HG03442 (cell line): ENCODE data around the gene DSTN.

Experiments
- ATAC-seq: cut with Tn5 transposase; IDR thresholded peaks from one replicate; pipeline ENCODE4 v1.9.1; 2021; ENCODE audit warnings: mild to moderate bottlenecking, moderate library complexity; ENCODE audit not compliant: unreplicated experiment

The DSTN gene

DNA sequence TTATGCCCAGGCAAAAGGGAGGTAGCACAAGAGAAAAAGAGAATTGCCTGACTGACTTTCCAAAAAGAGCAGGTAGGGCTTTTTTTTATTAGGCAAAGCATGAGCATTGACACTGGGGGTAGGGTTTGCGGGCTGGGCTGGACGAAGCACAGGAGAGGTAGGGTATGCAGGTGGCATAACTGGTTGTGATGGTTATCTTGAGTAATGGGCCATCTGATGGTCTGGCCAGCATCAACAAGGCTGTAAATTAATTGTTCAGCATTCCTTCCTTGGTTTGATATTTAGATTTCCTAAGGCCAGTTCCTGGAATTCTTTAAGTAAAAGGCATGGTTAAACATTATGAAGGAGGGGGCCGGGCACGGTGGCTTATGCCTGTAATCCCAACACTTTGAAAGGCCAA, 24.7 kb upstream of the DSTN start:
- ATAC-seq: no peak

GRCh38 chr20:17549131-17549530, 20.7 kb upstream of the DSTN start:
- ATAC-seq: no peak

- ATAC-seq: no peak
Measured at GRCh38 chr20:17555106-17555505, 14.8 kb upstream of the DSTN start.

DNA sequence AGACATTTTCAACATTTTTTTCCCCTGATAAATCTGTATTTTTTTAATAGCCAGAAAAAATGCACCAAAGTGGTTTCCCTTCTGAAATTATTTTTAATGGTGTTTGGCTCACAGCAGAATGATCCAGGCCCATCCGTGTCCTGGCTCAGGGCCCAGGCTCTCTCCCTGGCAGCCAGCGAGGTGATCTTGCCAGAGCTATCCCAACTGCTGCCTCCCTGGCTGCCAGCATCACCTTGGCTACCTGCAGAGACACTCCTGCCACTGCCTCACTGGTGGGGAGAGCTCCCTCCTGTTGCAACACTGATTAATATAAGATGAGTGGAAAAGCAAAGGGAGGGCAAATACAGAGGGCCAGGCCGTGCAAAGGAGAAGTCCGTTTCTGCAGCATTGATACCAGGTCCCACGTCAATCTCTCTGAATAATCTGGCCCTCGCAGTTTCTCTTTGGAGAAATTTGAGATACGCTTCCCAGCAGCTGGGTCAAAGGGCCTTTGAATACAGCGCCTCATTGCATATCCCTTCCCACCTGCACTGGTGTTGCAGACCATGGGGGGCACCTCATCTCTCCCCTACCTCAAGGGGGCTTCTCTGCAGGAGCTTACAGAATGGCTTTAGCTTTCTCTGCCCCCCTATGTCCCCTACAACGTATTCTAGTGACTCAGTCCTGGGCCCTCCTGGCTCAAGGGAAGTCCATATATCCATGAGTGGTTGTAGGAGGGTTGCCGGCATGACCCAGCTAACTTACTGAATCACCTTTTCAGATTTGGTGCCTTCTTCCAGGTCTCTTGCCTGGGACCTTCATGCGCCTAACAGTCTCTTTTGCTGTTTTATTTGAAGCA, 12.8 kb upstream of the DSTN start:
- ATAC-seq: no peak

GRCh38 chr20:17557675-17558006, 12.2 kb upstream of the DSTN start:
- no peak for ATAC-seq

- no peak for ATAC-seq
Measured at GRCh38 chr20:17558154-17558940, 11.5 kb upstream of the DSTN start.

DNA sequence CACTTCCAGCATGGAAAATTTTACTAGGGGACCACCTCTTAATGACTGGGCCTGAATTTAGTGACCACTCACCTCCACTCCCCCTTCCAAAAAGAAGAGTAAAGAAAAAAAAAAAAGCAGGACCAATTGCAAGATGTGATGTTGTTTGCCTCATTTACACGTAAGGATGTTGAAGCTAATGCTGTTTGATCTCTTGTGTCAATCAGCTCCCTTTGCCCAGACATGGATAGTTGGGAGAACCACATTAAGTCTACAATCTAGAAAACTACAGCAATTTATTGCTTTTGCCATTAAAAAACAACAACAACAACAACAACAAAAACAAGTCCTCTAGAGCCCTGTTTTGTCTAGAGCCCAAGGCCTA, 11.0 kb upstream of the DSTN start:
- ATAC-seq: no peak

- no peak for ATAC-seq
Measured at GRCh38 chr20:17559338-17559737, 10.5 kb upstream of the DSTN start.

GRCh38 chr20:17560344-17561074, 9.4 kb upstream of the DSTN start:
- ATAC-seq: no peak

DNA sequence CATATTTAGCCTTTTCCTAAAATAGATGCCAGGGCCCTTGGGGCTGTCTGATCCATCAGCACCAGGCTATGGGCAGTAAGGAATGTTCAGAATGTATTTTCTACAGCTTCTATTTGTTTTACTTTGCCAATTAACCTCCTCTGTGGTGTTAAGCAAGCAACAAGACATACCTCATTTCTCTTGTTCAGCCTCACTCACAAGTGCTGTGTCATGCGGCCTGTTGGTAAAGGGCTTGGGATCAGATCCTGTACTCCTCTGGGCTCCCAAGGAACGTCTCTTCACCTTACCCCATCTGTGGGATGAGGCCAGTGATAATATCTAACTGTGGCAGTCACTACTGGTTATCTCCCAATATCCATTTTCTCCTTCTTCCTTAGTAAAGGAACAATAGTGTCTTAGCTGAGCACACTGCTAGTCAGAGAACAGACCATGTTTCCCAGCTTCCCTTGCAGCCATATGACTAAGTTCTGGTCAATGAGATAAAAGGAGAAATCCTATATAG, 7.0 kb upstream of the DSTN start:
- no peak for ATAC-seq

DNA sequence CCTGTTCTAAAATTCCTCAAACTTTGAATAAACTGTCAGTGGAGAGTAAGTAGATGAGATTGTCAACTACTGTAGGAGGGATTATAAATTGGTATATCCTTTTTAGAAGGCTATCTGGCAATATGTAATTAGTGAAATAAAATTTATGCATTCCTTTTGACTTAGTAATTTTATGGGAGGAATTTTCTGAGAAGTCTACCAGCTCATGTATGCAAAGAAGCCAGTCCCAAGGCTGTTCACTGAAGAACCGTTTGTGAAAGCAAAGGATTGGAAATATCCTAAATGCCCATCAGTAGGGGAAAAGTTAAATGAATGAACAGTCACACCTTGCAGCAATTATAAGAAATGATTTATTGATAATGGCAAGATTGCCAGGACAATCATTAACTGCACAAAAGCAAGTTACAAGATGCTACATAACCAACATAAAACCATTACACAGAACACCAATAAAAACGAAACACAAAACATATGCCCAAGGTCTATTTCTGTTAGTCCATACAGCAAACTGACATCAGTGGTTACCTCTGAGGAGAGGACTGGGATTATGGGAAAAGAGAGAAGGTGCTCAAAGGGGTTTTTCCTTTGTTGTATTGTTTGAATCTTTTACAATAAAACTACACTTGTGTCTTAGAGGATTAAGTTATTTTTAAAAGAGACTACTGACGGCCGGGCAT, 4.6 kb upstream of the DSTN start:
- no peak for ATAC-seq

DNA sequence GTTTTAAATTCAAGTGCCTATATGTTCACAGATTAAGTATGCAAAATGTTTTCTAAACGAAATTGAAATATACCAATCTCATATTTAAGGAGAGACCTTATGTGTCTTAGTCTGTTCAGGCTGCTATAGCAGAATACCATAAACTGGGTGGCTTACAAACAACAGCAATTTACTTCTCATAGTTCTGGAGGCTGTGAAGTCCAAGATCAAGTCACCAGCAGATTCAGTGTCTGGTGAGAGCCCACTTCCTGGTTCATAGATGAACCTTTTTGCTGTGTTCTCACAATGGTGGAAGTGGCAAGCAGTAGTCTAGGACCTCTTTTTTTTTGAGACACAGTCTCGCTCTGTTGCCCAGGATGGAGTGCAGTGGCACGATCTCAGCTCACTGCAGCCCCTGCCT, 3.5 kb upstream of the DSTN start:
- no peak for ATAC-seq

DNA sequence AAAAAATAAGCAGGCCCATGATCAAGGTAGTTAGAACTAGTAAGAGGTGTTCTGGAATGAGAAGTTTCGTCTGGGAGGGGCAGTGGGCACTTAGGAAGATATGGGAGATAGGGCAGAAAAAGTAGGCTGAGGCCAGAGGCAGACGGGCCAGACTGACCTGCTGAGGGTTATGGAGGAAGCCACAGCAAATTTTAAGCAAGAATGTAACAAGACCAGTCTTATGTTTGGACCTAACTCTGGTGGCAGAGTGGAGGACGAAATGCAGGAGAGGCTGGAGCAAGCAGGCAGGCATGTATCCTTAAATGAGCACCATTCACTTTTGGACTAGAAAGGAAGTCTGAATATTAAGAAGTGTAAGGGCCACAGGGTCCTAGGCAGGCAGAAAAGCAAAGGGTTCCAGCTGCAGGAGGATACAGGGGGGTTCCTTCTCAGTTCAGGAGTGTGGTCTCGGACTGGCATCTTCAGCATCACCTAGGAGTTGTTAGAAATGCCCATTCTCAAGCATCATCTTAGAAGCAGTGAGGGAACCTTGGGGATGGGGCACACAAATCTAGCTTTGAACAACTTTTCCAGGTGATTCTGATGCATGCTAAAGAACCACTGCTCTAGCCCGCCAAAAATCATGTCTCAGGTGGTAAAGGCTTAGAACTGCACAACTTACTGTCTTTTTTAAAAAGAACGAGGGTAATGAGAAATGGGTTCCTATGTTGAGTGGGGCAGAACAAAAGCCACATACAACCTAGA, 1.7 kb upstream of the DSTN start:
- no peak for ATAC-seq

DNA sequence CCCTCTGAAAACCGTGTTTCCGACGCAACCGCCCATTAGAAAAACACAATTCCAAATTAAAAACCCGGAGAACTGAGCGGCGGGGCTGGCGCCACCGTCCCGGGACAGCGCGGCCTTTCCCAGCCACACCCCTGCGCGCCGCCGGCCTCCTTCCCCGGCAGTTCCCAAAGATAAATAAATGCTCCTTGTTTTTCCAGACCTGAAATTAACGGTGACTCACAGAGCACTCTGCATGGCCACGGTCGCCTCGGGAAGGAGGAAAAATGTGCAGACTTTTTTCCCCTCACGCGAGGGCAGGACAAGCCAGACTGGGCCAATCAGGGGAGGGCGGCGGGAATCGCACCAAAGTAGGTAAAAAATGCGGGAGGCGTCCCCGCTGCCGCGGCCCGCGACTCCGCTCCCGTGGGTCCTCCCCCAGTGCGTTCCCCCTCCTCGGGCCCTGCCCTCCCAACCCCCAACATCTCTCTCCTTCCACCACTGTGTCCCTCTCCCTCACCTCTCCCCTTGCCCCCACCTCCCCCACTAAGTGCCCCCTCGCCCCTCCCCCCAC, 828 bp upstream of the DSTN start:
- ATAC-seq: no peak

- ATAC-seq: peak; percentile 35
Measured at GRCh38 chr20:17570347-17571152, 675 bp downstream of the DSTN start.

DNA sequence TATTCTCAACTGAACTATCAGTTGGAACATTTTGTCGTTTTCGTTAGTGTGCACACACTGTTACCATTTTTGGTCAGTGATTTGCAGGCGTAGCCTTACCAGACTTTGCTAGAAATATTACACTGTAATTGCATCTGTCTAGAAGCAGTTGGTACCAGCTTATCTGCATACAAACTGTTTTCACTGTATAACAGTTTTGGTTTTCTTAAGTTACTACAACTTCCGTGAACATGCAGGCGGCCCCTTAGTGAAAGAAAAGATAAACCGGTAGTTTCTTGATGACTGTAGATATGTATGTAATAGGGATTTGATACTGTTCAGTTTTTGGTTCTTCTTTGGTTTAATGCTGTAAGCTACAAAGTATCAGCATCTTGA, 1.3 kb downstream of the DSTN start:
- no peak for ATAC-seq

DNA sequence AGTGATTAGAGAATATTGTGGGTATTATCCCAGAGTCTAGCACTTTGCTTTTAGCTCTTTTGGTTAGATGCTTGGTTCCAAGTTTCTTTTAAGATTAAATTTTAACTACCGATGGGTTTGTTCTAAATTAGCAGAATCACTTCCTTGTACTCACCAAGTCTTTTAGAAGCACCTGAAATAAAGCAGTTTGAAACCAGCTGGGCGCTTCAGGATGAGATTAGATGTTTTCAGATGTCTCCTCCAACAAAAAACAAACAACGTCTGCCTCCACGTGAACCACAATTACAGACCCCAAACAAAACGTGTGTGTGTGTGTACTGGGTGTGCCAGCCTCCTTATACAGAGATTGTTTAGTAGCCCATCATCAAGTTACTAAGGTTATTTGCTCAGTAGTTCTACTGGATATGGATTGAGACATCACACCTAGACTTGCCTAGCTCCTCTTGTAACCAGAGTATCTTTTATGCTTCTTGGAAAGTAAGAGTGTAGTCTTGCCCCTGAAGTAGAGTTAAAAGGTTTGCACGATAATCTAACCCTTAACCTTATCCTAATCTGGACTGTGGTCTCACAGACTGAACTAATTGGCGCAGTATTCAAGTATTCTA, 2.3 kb downstream of the DSTN start:
- no peak for ATAC-seq

GRCh38 chr20:17573463-17573862, 3.6 kb downstream of the DSTN start:
- ATAC-seq: no peak

GRCh38 chr20:17576215-17576614, 6.3 kb downstream of the DSTN start:
- no peak for ATAC-seq
